GM18861 (cell line): ENCODE measurements around the gene POLD4.

Source experiments
- ATAC-seq: cut with Tn5 transposase; IDR thresholded peaks from one replicate; pipeline ENCODE4 v1.9.1; 2021; ENCODE audit not compliant: unreplicated experiment

The POLD4 gene

GRCh38 chr11:67389477-67389876 lies 36.1 kb upstream of the POLD4 start:
- no peak for ATAC-seq

- ATAC-seq: no peak
Measured at GRCh38 chr11:67387518-67387917, 34.2 kb upstream of the POLD4 start.

GRCh38 chr11:67387069-67387468 lies 33.7 kb upstream of the POLD4 start:
- ATAC-seq: no peak

DNA sequence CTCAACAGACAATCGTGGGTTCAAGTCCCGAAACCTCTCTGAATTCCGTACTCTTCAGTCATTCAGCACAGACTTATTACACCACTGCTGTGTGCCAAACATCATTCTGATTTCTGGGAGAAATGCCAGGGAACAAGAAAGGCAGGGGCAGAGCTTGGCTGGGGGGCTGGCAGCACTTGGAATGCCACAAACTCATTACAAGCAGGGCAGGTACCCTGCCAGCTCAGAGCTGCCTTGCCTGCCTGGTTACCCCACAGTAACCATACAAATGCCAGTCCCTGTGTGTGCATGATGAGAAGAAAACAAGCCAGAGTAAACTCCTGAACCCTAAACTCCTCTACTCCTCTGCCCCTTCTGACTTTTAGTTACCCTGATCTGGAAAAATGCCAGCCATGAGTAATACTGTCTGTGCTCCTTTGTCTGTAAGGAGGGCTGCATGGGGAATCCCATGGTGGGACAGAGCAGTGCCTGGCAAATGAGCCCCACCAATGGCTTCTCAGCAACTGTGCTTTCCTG lies 31.6 kb upstream of the POLD4 start:
- no peak for ATAC-seq

DNA sequence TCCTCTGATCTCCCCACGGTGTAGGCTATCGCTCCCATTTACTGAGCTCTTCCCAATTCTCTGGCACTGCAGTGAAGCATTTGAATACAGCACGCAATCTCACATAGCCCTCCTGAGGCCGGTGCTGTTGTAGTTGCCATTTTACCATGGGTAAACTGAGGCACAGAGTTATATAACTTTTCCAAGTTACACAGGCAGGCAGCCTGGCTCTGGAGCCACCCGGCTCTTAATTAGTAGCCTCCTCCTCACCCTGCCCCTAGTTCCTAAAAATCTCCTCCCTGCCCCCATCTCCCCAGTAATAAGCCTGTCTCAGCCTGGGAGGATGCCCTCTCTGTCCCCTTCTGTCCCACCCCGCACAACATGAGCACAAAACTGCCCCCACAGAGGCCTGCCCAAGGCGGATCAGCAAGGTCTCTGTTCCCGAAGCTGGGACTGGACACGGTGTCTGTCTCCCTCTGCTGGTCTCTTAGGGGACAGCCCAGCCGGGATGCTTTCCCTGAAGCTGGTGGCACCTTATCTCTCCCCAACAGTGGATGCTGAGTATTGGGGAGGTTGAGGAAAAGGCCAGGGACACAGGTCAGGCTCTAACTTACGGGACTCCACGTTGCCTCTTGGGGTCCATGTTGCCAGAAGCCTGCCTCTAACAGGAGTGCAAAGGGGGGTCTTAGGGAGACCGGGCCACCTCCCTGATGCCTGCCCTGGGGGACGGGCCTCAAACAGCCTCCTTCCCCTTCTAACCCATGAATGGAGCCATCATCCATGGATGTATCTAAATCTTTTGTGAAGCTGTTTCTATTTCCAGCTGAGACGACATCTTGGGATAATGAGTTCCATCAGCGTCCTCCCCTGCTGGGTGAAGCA lies 29.2 kb upstream of the POLD4 start:
- no peak for ATAC-seq

GRCh38 chr11:67381244-67381972 lies 28.1 kb upstream of the POLD4 start:
- peak; percentile 50 for ATAC-seq

- ATAC-seq: no peak
Measured at GRCh38 chr11:67379061-67380058, 26.0 kb upstream of the POLD4 start.

GRCh38 chr11:67378544-67378943 lies 25.2 kb upstream of the POLD4 start:
- no peak for ATAC-seq

- no peak for ATAC-seq
Measured at GRCh38 chr11:67376873-67377808, 23.8 kb upstream of the POLD4 start.

DNA sequence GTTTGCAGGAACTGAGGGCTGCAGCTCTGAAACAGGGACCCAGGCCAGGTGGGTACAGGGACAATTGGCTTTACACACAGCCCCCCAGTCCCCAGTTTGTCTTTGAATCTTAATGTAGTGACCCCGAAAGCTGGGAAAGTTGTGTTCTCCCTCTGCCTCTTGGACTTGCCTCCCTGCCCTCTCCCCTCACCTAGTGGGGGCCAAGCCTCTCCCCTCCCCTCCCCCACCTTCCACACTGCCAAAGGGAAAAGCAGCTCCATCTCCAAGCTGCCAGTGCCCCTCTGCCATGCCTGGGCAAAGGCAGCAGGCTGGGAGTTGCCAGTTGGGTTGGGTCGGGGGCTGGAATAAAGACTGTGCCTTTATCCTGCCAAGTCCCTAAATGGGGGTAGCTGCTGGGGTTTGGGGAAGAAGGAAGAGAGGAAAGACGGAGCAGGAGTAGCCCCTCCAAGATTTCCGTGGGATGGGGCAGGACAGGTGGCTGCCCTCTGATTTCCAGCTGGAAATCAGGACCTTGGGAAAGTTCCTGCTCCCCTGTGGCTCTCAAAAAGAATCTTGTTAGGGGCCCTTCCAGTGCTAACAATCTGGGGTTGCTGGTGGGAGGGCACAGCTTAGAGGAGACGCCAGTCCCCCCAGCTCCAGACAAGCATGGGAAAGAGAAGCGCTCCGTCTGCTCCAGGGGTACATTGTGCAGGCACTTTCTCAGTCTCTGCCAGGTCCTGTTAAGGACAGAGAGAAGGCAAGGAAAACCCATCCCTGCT lies 22.9 kb upstream of the POLD4 start:
- ATAC-seq: no peak

DNA sequence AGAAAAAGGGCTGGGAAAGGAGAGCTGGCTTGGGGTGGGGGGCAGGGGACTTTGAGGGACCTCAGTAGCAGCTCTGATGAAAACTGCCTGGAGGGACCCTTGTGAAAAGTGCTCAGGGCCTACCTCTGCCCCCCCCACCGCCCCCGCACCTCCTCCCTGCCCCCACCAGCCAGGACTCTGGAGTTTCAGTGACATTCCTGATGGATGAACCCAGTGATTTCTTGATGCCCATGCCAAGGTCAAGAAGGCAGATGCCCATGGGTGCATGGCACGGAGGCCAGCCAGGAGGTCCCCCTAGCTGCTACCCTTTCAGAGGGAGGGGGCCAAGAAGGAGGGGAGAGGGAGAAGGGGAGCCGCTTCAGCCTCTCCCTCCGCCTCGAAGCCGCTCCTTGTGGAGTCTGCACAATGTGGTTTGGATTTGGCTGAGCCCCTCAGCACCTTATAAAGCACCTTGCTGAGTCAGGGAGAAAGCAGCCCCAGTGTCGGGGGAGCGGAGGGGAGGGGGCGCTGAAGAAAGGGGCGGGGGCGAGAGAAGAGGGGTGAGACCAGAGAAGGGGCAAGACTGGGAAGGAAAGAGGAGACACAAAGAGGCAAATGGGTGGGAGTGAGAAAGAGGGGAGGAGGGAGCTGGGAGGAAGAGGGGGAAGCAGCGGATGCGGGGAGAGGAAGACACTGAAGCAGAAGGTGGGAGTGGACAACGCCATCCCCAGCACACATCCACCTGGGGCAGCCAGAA lies 22.1 kb upstream of the POLD4 start:
- no peak for ATAC-seq

DNA sequence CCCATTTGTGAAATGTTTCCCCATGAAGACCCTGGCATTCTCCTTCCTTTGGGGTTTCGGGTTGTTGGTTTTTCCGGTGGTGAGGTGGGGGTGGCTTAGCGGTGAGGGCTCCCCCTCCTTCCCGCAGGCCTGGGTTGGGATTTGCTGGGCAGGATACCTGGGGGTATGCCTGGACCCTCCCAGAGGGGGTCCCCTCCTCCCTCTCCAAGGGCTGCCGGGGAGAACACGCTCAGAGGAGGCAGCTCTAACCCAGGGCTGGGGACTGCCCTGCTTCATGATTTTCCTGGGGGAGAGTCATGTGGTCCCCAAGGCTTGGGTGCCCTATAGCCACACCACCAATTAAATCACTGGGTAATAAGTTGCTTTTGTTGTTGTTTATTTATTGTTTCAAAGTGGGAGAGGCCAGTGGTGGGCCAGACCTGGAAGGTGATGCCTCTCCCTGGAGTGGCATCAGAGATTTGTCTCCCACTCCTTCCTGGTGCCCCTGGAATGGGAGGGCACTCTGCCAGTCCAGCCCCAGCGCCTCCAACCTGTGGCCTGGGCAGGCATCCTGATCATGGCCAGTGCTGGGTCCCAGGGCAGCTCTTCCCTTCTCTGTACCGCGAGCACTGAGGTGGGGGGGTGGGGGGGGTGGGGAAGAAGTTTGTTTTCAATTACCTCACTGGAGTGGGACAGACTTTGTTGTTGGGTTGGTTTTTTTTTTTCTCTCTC lies 21.4 kb upstream of the POLD4 start:
- no peak for ATAC-seq

DNA sequence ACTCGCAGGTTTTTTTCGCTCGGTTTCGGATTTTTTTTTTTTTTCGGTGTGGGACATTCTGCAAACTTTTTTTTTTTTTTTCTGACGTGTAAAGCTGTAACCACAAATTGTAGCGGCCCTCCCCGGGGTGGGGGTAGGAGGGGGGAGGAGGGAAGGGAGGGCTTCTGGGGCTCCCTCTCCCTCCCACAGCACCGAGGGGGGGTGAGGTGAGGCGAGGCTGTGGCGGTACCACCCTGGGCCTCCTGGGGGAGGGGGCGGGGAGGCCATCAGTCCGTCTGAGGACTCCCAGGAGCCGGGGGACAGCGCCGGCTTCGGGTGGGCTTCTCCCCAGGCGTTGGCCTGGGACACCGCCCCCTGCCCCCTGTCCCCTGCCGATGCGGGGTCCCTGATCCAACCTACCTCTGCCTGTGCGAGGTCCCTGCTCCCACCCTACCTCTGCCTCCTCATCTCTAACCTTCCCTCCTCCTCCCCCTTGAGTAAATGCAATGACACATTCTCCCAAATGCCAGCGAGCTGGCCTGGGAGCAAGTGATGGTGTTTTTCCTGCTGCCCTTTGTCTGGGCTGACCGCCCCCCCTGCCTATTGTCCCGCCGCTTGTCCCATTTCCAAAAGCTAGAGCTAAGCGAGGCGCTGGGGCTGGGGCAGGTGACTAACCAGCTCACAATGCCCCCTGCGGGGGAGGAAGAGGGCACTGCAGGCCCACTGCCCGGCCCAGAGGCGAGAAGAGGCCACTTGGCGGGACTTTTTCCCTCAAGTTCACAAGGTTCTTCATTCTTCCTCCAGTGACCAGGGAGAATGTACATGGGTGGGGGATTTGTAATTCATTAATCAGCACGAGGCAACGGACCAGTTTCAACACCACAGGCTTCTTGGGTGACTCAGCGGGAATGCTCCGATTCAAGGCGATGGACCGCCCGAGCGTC lies 20.6 kb upstream of the POLD4 start:
- no peak for ATAC-seq

DNA sequence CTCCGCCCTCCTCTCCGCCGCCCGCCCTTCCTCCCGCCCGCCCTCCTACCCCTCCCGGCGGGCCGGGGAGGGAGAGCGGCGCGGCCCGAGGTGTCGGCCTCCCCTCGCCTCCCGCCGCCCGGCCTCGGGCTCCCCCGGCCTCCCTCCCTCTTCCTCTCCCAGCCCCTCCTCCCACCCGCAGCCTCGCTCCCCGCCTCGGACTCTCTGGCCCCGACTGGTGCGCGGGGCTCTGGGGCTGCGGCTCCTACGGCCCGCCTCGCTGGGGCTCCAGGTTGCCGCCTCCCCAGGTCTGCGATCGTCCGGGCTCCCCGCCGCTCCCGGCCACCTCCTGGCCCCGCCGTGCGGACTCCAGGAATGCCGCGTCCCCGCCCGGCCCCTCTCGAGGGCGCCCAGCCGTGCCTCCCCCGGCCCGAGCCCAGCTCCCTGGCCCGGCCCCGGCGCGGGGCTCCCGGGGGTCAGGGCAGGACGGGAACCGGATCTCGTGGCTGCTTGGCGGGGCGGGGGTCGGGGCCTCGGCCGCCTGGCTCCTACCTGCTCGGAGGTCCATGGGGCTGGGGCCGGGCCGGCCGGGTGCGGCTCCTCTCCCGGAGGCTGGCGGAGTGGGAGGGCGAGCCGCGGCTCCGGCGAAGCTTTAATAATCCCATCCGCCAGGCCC lies 19.8 kb upstream of the POLD4 start, which contains the start of gene CLCF1:
Gene CLCF1 (minus strand): TSS at position 606 of the 655 bp plus-strand sequence. CDS start 59 bp downstream, at position 547.
- ATAC-seq: no peak

- ATAC-seq: no peak
Measured at GRCh38 chr11:67372321-67372992, 19.1 kb upstream of the POLD4 start.
